CD8-positive, alpha-beta memory T cell (primary cell): ENCODE measurements around the gene SFXN1. TPM values are rescaled to one million over a fixed set of nuclear protein-coding genes. Genes with fewer than 3 reads are reported as not detected.

Experiments
- CTCF ChIA-PET: fragments of 350-600 bp; sonication (Branson Sonifier 250); formaldehyde crosslinking; loops from one replicate; lab custom pipeline; 2021; ENCODE audit warnings: antibody characterized with exemption; lab: Charles Lee
- POLR2A ChIA-PET: fragments of 350-600 bp; sonication (Branson Sonifier 250); formaldehyde crosslinking; loops from one replicate; lab custom pipeline; 2021; ENCODE audit warnings: antibody characterized with exemption; lab: Charles Lee
- DNase-seq, 5 donors: peaks; one replicate each; pipeline versions ENCODE4 v3.0.0 to v3.0.0-alpha.2; 2020 to 2022; ENCODE audit warnings: mixed read lengths in 1 of 5
- H3K27ac ChIP-seq: one replicate; pipeline ENCODE4 v1.7.0; 2013; ENCODE audit warnings: low read depth, mild to moderate bottlenecking, low read length, moderate library complexity
- H3K27me3 ChIP-seq: 2 replicates; pipeline ENCODE4 v1.7.0; 2013; ENCODE audit warnings: low read length, mild to moderate bottlenecking; ENCODE audit not compliant: insufficient read depth, poor library complexity, severe bottlenecking
- H3K36me3 ChIP-seq: 2 replicates; pipeline ENCODE4 v1.7.0; 2013; ENCODE audit warnings: mild to moderate bottlenecking, low read length, moderate library complexity; ENCODE audit not compliant: insufficient read depth
- H3K4me1 ChIP-seq: 2 replicates; pipeline ENCODE4 v1.7.0; 2013; ENCODE audit warnings: mild to moderate bottlenecking, low read length, moderate library complexity; ENCODE audit not compliant: insufficient read depth
- H3K4me3 ChIP-seq: 2 replicates; pipeline ENCODE4 v1.7.0; 2013; ENCODE audit warnings: mild to moderate bottlenecking, low read length
- H3K9me3 ChIP-seq: 2 replicates; pipeline ENCODE4 v1.7.0; 2013; ENCODE audit warnings: mild to moderate bottlenecking, low read length
- H3K27ac Mint-ChIP-seq, 8 donors: one replicate each; pipeline ENCODE4 v1.8.0; 2020 to 2021; ENCODE audit warnings: mixed read lengths in 8 of 8, mild to moderate bottlenecking in 6 of 8, inconsistent platforms in 3 of 8, moderate library complexity in 3 of 8
- H3K27me3 Mint-ChIP-seq, 2 donors: one replicate each; pipeline ENCODE4 v1.8.0; 2020 to 2021; ENCODE audit warnings: mixed read lengths in 2 of 2, mild to moderate bottlenecking in 1 of 2, moderate library complexity in 1 of 2
- H3K36me3 Mint-ChIP-seq, 3 donors: one replicate each; pipeline ENCODE4 v1.8.0; 2020 to 2021; ENCODE audit warnings: mixed read lengths in 3 of 3, inconsistent platforms in 1 of 3, mild to moderate bottlenecking in 1 of 3
- H3K4me1 Mint-ChIP-seq, 3 donors: one replicate each; pipeline ENCODE4 v1.8.0; 2020 to 2021; ENCODE audit warnings: mixed read lengths in 3 of 3, inconsistent platforms in 1 of 3, mild to moderate bottlenecking in 1 of 3
- H3K4me3 Mint-ChIP-seq, 7 donors: one replicate each; pipeline ENCODE4 v1.8.0; 2020 to 2021; ENCODE audit warnings: mixed read lengths in 7 of 7, mild to moderate bottlenecking in 6 of 7, moderate library complexity in 4 of 7, inconsistent platforms in 2 of 7
- H3K9me3 Mint-ChIP-seq, 5 donors: one replicate each; pipeline ENCODE4 v1.8.0; 2020 to 2022; ENCODE audit warnings: mixed read lengths in 5 of 5, mild to moderate bottlenecking in 3 of 5, moderate library complexity in 2 of 5, inconsistent platforms in 1 of 5
- polyA plus RNA-seq: library from polyadenylated mRNA; unstranded; fragments of 300-500 nt; fragmentation: Illumina TruSeq; gene quantifications from one replicate; pipeline ENCODE4 v1.2.3, GENCODE V29; 2021
- total RNA-seq, 2 experiments: library from RNA; stranded (reverse); gene quantifications; one replicate each; pipeline ENCODE4 v1.2.3, GENCODE V29; 2021

The SFXN1 gene
- total and polyA plus RNA-seq, 3 experiments from 2014 or later = 68.1 to 366 (median 359) TPM

DNA sequence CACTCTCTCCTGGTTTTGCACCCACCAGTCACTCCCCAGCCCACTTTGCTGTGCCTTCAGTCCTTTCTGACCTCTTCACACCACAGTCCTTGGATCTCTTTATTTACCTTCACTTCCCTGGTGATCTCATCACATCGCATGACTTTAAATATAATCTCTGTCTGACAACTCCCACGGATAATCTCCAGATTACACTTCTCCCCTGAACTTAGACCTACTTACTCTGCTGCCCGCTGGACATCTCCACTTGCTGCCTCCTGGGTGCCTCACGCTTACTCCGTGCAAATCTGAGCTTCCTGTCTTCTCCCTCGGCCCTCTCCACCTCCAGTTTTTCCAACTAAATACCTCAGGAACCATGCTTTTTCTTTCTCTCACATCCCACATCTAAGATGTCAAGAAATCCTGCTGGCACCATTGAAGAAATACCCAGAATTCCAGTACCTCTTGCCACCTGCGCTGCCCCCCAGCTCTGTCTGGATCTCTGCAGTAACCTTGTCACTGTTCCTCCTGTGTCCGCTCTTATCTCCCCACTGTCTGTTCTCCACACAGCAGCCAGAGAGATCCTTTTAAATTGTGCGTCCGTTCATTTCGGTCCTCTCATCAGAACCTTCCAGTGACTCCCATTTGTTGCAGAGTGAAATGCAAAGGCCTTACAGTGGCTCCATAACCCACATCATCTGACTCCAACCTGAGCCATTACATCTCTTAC lies 9.3 kb downstream of the SFXN1 start:
- Mint-ChIP-seq H3K27ac (peak overlapping the region in 3 of 8 donors; percentile 54 to 72 (median 58)), H3K36me3 (peaks cover 24 to 78% (median 26%) of the 10 kb centered on the region in 3 donors), H3K9me3 (no peaks in the 10 kb centered on the region), H3K27me3 (no peaks in the 10 kb centered on the region), H3K4me3 (peak overlapping the region in 3 of 7 donors; percentile 8 to 41 (median 10)), H3K4me1 (peaks cover 68 to 82% (median 80%) of the 10 kb centered on the region in 3 donors)
- ChIA-PET POLR2A (interaction anchor here (0.5 kb wide), 1 partner anchor 70 kb away, joined by 4 read pairs; no protein-coding TSS in a partner anchor), CTCF (interaction anchor here (1.2 kb wide), 1 partner anchor 23 kb away, joined by 4 read pairs; no protein-coding TSS in a partner anchor)
- Histone ChIP-seq H3K27me3 (no peaks in the 10 kb centered on the region), H3K4me1 (peaks cover 20% of the 10 kb centered on the region), H3K36me3 (peaks cover 20% of the 10 kb centered on the region), H3K9me3 (no peaks in the 10 kb centered on the region), H3K4me3 (no peak overlapping the region), H3K27ac (no peak overlapping the region)
- DNase-seq = no peak

- H3K4me1 Mint-ChIP-seq = peaks cover 49 to 71% (median 65%) of the 10 kb centered on the region in 3 donors
- Histone ChIP-seq H3K36me3 (peaks cover 33% of the 10 kb centered on the region), H3K27ac (no peak overlapping the region), H3K4me3 (no peak overlapping the region), H3K4me1 (peaks cover 11% of the 10 kb centered on the region), H3K9me3 (no peaks in the 10 kb centered on the region), H3K27me3 (no peaks in the 10 kb centered on the region)
- no peak for DNase-seq
- ChIA-PET POLR2A (no interaction called here), CTCF (interaction anchor here (1.4 to 2.2 kb wide), 2 partner anchors 25 to 44 kb away, joined by 4 to 8 read pairs; no protein-coding TSS in a partner anchor)
- peak overlapping the region in 6 of 8 donors; percentile 4 to 84 (median 52) for H3K27ac Mint-ChIP-seq
- H3K36me3 Mint-ChIP-seq = peaks cover 17 to 75% (median 33%) of the 10 kb centered on the region in 3 donors
- no peaks in the 10 kb centered on the region for H3K9me3 Mint-ChIP-seq
- H3K4me3 Mint-ChIP-seq = peak overlapping the region in 1 of 7 donors; percentile 5
- no peaks in the 10 kb centered on the region for H3K27me3 Mint-ChIP-seq
Observed at GRCh38 chr5:175489693-175490443, 11.5 kb downstream of the SFXN1 start.

DNA sequence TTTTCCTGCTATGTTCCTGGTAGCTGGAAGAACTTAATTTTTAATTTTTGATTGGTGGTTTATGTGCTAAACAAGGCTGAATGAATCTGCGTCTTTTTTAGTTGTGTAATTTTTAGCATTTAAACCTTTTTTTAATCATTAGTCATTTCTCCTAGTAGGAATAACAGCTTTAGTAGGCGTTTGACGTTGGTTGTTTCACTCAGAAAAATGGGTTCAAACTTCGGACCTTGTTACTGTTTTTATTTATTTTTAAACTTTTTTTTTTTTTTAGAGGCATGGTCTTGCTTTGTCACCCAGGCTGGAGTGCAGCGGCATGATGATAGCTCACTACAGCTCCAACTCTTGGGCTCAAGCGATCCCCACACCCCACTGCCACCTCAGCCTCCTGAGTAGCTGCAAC lies 12.9 kb downstream of the SFXN1 start:
- Histone ChIP-seq H3K4me3 (no peak overlapping the region), H3K36me3 (peaks cover 35% of the 10 kb centered on the region), H3K9me3 (no peaks in the 10 kb centered on the region), H3K27ac (no peak overlapping the region), H3K27me3 (no peaks in the 10 kb centered on the region), H3K4me1 (peaks cover 10% of the 10 kb centered on the region)
- Mint-ChIP-seq H3K4me3 (no peak overlapping the region), H3K4me1 (peaks cover 40 to 61% (median 55%) of the 10 kb centered on the region in 3 donors), H3K9me3 (no peaks in the 10 kb centered on the region), H3K27me3 (no peaks in the 10 kb centered on the region), H3K27ac (peak overlapping the region in 1 of 8 donors; percentile 21), H3K36me3 (peaks cover 17 to 69% (median 31%) of the 10 kb centered on the region in 3 donors)
- POLR2A ChIA-PET = no interaction called here
- no peak for DNase-seq
- CTCF ChIA-PET = interaction anchor here (2.2 kb wide), 1 partner anchor 43 kb away, joined by 8 read pairs; no protein-coding TSS in a partner anchor

DNA sequence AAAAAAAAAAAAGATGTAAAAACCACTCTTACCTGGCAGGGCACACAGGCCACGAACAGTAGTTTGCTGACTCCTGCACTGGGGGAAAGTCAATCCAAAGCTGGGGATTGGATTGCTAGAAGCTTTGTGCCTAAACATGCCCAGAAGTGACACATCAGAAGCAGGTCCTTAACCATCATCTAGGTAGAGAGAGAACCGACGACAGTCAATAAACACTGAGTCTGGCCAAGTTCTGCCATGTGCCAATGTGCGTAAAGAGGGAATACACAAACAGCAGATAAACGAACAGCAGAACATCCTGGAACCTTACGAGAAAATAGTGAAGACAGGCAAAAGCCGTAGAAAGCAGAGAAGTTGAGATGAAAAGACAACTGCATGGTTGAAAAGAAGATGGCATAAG lies 14.9 kb downstream of the SFXN1 start:
- H3K27me3 Mint-ChIP-seq = no peaks in the 10 kb centered on the region
- no peak overlapping the region for H3K27ac ChIP-seq
- ChIA-PET POLR2A (interaction anchor here (0.6 kb wide), 1 partner anchor 14 kb away, joined by 3 read pairs; no protein-coding TSS in a partner anchor), CTCF (no interaction called here)
- peaks cover 12 to 68% (median 31%) of the 10 kb centered on the region in 3 donors for H3K36me3 Mint-ChIP-seq
- no peak overlapping the region for H3K4me3 Mint-ChIP-seq
- no peaks in the 10 kb centered on the region for H3K9me3 Mint-ChIP-seq
- no peak for DNase-seq
- peak overlapping the region in 2 of 8 donors; percentile 68 to 80 for H3K27ac Mint-ChIP-seq
- peaks cover 32% of the 10 kb centered on the region for H3K36me3 ChIP-seq
- H3K4me3 ChIP-seq = no peak overlapping the region
- H3K9me3 ChIP-seq = no peaks in the 10 kb centered on the region
- H3K27me3 ChIP-seq = no peaks in the 10 kb centered on the region
- H3K4me1 Mint-ChIP-seq = peaks cover 27 to 49% (median 44%) of the 10 kb centered on the region in 3 donors
- H3K4me1 ChIP-seq = no peaks in the 10 kb centered on the region

GRCh38 chr5:175493726-175494125 lies 15.4 kb downstream of the SFXN1 start:
- Mint-ChIP-seq H3K27me3 (no peaks in the 10 kb centered on the region), H3K36me3 (peaks cover 15 to 68% (median 31%) of the 10 kb centered on the region in 3 donors), H3K27ac (peak overlapping the region in 2 of 8 donors; percentile 68 to 80), H3K4me1 (peaks cover 24 to 47% (median 43%) of the 10 kb centered on the region in 3 donors), H3K4me3 (no peak overlapping the region), H3K9me3 (no peaks in the 10 kb centered on the region)
- Histone ChIP-seq H3K27me3 (no peaks in the 10 kb centered on the region), H3K27ac (no peak overlapping the region), H3K4me3 (no peak overlapping the region), H3K36me3 (peaks cover 31% of the 10 kb centered on the region), H3K4me1 (no peaks in the 10 kb centered on the region), H3K9me3 (no peaks in the 10 kb centered on the region)
- no peak for DNase-seq
- ChIA-PET POLR2A (interaction anchor here (0.6 kb wide), 1 partner anchor 14 kb away, joined by 3 read pairs; no protein-coding TSS in a partner anchor), CTCF (no interaction called here)

DNA sequence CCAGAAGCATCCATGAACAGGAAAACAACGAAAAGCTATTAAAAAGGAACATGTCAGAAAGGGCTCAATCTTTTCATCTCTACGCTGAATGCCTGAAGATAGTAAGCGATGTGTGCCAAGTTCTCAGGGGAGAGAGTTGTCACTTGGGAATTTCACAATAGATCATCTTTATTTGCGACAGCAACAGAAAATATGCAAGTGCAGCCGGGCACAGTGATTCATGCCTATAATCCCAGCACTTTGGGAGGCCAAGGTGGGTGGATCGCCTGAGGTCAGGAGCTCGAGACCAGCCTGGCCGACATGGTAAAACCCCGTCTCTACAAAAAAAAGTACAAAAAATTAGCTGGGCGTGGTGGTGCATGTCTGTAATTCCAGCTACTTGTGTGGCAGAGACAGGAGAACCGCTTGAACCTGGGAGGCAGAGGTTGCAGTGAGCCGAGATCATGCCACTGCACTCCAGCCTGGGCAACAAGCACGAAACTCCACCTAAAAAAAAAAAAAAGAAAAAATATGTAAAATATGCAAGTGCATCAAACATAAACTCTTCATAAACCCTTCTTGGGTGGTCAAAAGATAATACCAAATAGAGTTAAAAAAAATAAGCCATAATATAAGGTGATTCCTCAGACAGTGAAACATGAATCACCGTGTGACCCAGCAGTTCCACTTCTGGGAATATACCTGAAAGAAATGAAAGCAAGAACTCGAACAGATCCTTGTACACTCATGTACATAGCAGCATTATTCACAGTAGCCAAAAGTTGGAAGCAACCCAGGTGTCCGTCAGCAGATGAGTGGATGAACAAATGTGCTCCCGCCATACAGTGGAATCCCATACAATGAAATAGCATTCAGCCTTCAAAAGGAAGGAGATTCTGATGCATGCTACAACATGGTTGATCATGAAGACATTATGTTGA lies 16.2 kb downstream of the SFXN1 start:
- H3K9me3 Mint-ChIP-seq = no peaks in the 10 kb centered on the region
- H3K36me3 ChIP-seq = peaks cover 30% of the 10 kb centered on the region
- no peaks in the 10 kb centered on the region for H3K9me3 ChIP-seq
- no peak overlapping the region for H3K4me3 ChIP-seq
- ChIA-PET POLR2A (no interaction called here), CTCF (interaction anchor here (1.1 kb wide), 1 partner anchor 17 kb away, joined by 3 read pairs; no protein-coding TSS in a partner anchor)
- no peak overlapping the region for H3K27ac ChIP-seq
- no peaks in the 10 kb centered on the region for H3K27me3 ChIP-seq
- H3K36me3 Mint-ChIP-seq = peaks cover 16 to 73% (median 32%) of the 10 kb centered on the region in 3 donors
- H3K4me1 Mint-ChIP-seq = peaks cover 21 to 45% (median 42%) of the 10 kb centered on the region in 3 donors
- no peak for DNase-seq
- H3K4me1 ChIP-seq = no peaks in the 10 kb centered on the region
- H3K4me3 Mint-ChIP-seq = no peak overlapping the region
- peak overlapping the region in 3 of 8 donors; percentile 8 to 40 (median 37) for H3K27ac Mint-ChIP-seq
- no peaks in the 10 kb centered on the region for H3K27me3 Mint-ChIP-seq

DNA sequence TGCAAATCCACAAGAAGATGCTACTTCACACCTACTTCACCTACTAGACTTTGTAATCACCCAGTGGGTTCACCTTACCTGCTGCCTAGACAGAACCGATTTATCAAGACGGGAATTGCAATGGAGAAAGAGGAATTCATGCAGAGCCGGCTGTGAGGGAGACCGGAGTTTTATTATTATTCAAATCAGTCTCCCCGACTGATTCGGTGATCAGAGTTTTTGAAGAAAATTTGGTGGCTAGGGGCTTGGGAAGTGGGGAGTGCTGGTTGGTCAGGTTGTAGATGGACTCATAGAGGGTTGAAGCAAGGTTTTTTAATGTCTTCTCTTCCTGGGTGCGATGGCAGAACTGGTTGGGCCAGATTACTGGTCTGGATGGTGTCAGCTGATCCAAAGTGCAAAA lies 23.4 kb downstream of the SFXN1 start:
- no peak for DNase-seq
- ChIA-PET POLR2A (no interaction called here), CTCF (no interaction called here)
- Mint-ChIP-seq H3K4me1 (peaks cover 13 to 54% (median 40%) of the 10 kb centered on the region in 3 donors), H3K36me3 (peaks cover 4 to 65% (median 26%) of the 10 kb centered on the region in 3 donors), H3K9me3 (no peaks in the 10 kb centered on the region), H3K27me3 (no peaks in the 10 kb centered on the region), H3K4me3 (no peak overlapping the region), H3K27ac (peak overlapping the region in 2 of 8 donors; percentile 11 to 70)
- Histone ChIP-seq H3K36me3 (peaks cover 14% of the 10 kb centered on the region), H3K4me3 (no peak overlapping the region), H3K4me1 (peaks cover under 1% of the 10 kb centered on the region), H3K27ac (no peak overlapping the region), H3K9me3 (no peaks in the 10 kb centered on the region), H3K27me3 (no peaks in the 10 kb centered on the region)
